DND-41 (cell line): ENCODE results near the gene FOXO4.

ENCODE experiments used
- CTCF ChIP-seq: IDR thresholded peaks from 2 replicates; pipeline ENCODE4 v1.5.1; 2012; ENCODE audit warnings: borderline replicate concordance, low read length, moderate library complexity, mild to moderate bottlenecking; ENCODE audit not compliant: poor library complexity, severe bottlenecking; ENCODE audit errors: extremely low read depth
- EZH2 ChIP-seq: IDR thresholded peaks from 3 replicates; pipeline ENCODE4 v1.6.1; 2012; ENCODE audit warnings: borderline replicate concordance, low read depth, mild to moderate bottlenecking, moderate library complexity, low read length, inconsistent platforms; ENCODE audit not compliant: severe bottlenecking

- no peak for TF ChIP-seq CTCF
- no peak for TF ChIP-seq EZH2
These were observed 11.6 kb downstream of the FOXO4 start for GRCh38 chrX:71107245-71107644.
